ENCODE measurements around the gene POLR1E.

Gene POLR1E

GRCh38 chr9:37534901-37535300 lies 49.2 kb downstream of the POLR1E start:
- DNase-seq (ENCODE audit: low read depth) = no peak

- DNase-seq (ENCODE audit: low read depth) = no peak
These were observed 52.4 kb downstream of the POLR1E start for GRCh38 chr9:37538099-37538498.

- no peak for DNase-seq (ENCODE audit: low read depth)
These were observed 53.9 kb downstream of the POLR1E start for GRCh38 chr9:37539634-37540033.

- DNase-seq (ENCODE audit: low read depth) = no peak
These were observed 54.9 kb downstream of the POLR1E start for GRCh38 chr9:37540634-37541033.

- no peak for DNase-seq (ENCODE audit: low read depth)
These were observed 55.7 kb downstream of the POLR1E start for GRCh38 chr9:37541465-37541864.

GRCh38 chr9:37542488-37542887 lies 56.7 kb downstream of the POLR1E start:
- no peak for DNase-seq (ENCODE audit: low read depth)

GRCh38 chr9:37542895-37543294 lies 57.1 kb downstream of the POLR1E start:
- peak; percentile 26 for DNase-seq (ENCODE audit: low read depth)

GRCh38 chr9:37543468-37543867 lies 57.7 kb downstream of the POLR1E start:
- DNase-seq (ENCODE audit: low read depth) = no peak

- DNase-seq (ENCODE audit: low read depth) = no peak
These were observed 61.7 kb downstream of the POLR1E start for GRCh38 chr9:37547328-37547878.

GRCh38 chr9:37549527-37549926 lies 63.8 kb downstream of the POLR1E start:
- DNase-seq (ENCODE audit: low read depth) = peak; percentile 12

GRCh38 chr9:37550781-37551180 lies 65.0 kb downstream of the POLR1E start:
- DNase-seq (ENCODE audit: low read depth) = no peak

GRCh38 chr9:37551468-37551867 lies 65.7 kb downstream of the POLR1E start:
- DNase-seq (ENCODE audit: low read depth) = no peak

GRCh38 chr9:37551888-37552287 lies 66.1 kb downstream of the POLR1E start:
- no peak for DNase-seq (ENCODE audit: low read depth)

Measured in amniotic epithelial cell (primary cell).